GM21447 (cell line): ENCODE measurements around the gene RNH1.

Experiments used
- ATAC-seq: cut with Tn5 transposase; IDR thresholded peaks from one replicate; pipeline ENCODE4 v1.9.1; 2021; ENCODE audit not compliant: unreplicated experiment

The RNH1 gene

GRCh38 chr11:459511-460220 is 47.4 kb downstream of the RNH1 start:
- no peak for ATAC-seq

GRCh38 chr11:457111-457760 is 49.8 kb downstream of the RNH1 start:
- no peak for ATAC-seq

DNA sequence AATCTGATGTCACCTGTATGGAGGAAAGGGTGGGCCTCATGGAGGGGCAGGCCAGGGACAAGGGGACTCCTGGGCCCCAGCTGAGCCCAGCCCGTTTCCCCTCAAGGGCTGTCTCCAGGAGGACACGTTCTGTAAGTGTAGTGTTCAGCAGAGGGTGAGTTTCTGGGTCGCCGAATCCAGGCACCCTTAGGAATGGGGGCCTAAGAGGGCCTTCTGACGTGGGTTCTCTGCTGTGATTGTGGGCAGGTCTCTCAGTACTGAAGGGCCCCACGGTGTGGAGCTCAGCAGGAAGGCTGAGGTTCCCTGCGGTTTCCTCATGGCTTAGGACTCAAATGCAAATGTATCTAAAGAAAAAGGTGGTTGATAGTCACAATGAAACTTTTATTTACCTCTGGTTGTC is 50.5 kb downstream of the RNH1 start:
- ATAC-seq, result peak; percentile 54

- ATAC-seq, result no peak
Observed at GRCh38 chr11:455566-456147, 51.4 kb downstream of the RNH1 start.

- ATAC-seq, result no peak
Observed at GRCh38 chr11:454801-455565, 52.1 kb downstream of the RNH1 start.

DNA sequence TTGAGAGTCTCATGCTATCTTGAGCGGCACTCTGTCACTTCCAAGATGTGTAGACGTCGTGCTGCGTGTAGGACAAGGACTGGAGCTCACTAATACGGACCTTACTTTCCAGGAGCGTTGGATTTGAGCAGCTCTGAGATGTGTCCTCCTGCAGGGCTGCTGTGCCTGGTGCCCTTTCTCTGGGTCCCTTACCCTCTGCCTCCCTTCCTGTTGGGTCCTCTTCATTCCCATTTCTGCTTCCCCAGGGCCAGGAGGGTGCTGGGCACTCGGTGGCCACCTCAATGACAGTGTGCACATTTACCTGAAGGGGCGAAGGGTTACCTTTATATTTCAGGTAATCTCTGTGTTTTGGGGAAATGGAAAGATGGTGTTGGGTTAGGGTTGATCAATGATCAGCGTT is 53.0 kb downstream of the RNH1 start:
- no peak for ATAC-seq

- ATAC-seq, result no peak
Observed at GRCh38 chr11:453564-453963, 53.5 kb downstream of the RNH1 start.

DNA sequence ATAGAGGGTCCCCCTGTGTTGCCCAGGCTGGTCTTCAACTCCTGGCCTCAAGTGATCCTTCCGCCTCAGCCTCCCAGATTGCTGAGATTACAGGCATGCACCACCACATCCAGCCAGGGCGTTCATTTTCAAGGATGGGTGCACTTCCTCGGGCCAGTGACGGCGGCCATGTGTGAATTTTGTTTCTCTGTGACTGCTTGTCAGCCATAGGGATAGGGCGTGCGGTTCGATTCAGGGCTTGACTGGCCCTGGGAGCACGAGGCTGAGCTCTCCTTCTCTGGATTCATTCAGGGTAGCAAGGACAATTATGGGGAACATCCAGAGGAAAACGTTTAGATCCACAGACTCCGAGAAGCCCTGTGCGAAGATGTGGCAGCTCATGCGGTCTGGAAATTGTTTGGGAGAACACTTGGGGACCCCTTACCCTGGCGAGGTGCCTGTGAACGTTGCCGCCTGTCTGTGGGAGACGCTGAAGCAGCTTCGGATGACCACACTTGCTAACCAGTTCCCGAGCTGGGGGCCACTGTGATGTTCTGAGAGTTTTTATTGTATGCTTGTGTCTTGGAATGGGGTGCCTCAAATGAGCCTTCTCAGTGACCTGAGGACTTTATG is 54.0 kb downstream of the RNH1 start:
- no peak for ATAC-seq

- no peak for ATAC-seq
Observed at GRCh38 chr11:452203-452744, 54.8 kb downstream of the RNH1 start.

DNA sequence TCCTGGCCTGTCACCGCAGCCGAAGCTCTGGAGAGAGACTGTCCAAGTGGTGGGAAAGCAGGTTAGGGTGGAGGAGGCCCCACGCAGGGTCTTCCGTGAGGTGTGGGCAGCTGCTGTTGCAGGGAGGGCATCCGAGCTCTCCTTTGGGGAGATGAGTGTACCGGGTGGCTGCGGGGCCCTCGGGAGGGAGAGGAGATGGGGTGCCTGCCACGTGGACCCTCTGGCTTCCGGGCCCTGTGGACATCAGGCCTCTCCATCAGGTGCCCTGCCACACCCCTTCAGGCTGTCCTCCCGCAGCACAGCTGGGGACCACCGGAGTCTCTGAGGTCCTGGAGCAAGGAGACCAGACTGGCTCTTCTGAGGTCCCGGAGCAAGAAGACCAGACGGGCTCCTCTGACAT is 55.3 kb downstream of the RNH1 start:
- no peak for ATAC-seq

DNA sequence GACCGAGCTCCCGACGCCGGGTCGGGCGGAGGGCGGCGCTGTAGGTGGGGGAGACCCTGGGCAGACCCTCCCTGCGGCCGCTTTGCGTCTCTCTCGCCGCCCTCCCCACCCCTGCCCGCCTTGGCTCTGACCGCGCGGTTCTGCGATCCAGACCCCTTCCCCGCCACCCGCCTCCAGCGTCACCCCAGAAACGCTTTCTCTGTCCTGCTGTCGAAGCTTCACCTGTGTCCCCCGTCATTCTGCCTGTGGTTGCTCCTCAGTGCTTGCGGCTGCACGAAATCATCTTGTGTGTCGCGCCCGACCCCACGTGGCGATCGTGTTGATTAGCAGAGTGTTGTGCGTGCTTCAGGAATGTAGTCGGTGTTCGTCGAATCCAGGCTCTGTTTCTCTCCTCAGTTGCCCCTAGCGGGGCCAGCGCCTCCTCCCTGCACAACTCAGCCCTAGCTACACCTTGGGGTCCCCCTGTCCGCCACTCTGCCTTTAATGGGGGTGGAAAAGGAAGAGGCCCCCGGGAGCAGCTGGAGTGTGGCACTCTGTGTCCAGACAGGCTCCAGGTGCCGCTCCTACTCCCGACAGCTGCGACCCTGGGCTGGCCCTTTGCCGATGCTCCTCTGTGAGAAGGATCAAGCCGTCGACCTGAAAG is 56.1 kb downstream of the RNH1 start:
- ATAC-seq, result no peak

- ATAC-seq, result peak; percentile 76
Observed at GRCh38 chr11:449889-450808, 56.9 kb downstream of the RNH1 start, which contains the start of gene PTDSS2. TSS of gene PTDSS2 (plus strand) at chr11:450279. CDS start at chr11:450456, 177 bp downstream.

DNA sequence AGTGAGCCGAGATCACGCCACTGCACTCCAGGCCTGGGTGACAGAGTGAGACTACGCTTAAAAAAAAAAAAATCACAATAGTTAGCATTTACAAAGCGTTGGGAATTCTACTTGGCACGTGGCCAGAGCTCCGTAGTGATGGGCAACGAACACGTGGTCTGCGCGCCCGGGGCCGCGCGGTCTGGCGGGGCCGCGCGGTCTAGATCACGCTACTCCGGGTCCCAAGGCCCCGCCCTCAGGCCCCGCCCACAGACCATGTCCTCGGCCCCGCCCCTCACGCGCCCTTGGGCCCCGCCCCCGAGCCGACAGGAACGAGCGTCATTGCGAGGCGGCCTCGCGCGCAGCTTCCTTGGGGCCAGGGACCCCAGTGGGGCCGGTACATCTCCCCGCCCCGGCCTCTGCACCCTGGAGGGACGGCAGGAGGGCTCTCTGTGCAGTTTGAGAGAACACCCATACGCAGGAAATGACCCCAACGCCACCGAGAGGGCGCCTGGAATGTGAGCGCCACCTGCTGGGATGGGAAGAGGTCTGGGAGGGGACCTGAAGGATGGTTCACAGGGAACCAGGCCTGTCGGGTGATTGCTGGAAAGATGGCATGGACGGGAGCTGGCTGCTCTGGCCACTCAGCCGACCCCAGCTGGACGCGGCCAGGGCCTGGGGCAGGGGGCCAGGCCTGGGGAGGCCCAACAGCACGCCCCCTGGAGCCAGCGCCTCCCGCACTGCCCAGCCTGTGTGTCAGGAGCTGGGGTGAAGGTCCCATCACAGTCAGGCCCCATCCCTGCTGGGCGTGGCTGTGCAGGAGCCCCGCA is 58.9 kb downstream of the RNH1 start:
- ATAC-seq, result peak; percentile 40

DNA sequence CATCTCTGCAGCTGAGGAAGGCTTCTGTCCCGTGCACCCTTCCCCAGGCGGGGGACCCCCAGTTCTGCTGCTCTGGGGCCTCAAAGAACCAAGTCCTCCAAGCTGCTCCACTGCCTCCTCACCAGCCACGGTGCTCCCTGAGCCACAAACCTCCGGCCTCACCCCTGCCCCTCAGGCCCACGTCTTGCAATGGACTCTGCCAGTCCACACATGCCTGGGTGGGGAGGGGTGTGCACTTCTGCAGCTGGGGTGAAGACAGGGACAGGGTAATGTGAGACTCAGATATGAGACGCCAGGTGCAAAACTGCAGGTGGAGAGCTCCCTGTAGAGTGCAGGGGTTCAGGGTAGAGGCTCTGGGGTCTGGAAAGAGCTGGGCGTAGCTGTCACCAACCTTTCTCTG is 60.2 kb downstream of the RNH1 start:
- no peak for ATAC-seq

GRCh38 chr11:445765-446588 is 61.1 kb downstream of the RNH1 start:
- ATAC-seq, result no peak
